Astrocyte (in vitro differentiated cells and primary cell): ENCODE measurements around the gene SYNM. TPM values are rescaled to one million over a fixed set of nuclear protein-coding genes. Genes with fewer than 3 reads are reported as not detected.
A peak's percentile ranks its signal among the peaks of the same experiment; 100 is the strongest.

Experiments used
- DNase-seq: peaks from one replicate; pipeline ENCODE4 v3.0.0-alpha.2; 2010; ENCODE audit warnings: low read depth
- FAIRE-seq: peaks from 2 replicates; lab custom pipeline; 2011; peaks lifted over from hg19 to GRCh38; lab: Jason Lieb, UNC
- H2AFZ ChIP-seq: 2 replicates; pipeline ENCODE4 v1.6.0; 2012; ENCODE audit warnings: low read depth, low read length, inconsistent platforms
- H3K27ac ChIP-seq: 2 replicates; pipeline ENCODE4 v1.5.1; 2011; ENCODE audit warnings: low read depth, low read length, inconsistent platforms
- H3K27me3 ChIP-seq: 2 replicates; pipeline ENCODE4 v1.6.0; 2011; ENCODE audit warnings: low read length, inconsistent platforms; ENCODE audit not compliant: insufficient read depth
- H3K36me3 ChIP-seq: 2 replicates; pipeline ENCODE4 v1.5.1; 2011; ENCODE audit warnings: low read length, inconsistent platforms; ENCODE audit not compliant: insufficient read depth
- H3K4me1 ChIP-seq: 2 replicates; pipeline ENCODE4 v1.5.1; 2011; ENCODE audit warnings: low read length, inconsistent platforms; ENCODE audit not compliant: insufficient read depth
- H3K4me2 ChIP-seq: 2 replicates; pipeline ENCODE4 v1.6.0; 2012; ENCODE audit warnings: low read length, inconsistent platforms
- H3K4me3 ChIP-seq: 2 replicates; pipeline ENCODE4 v1.5.1; 2011; ENCODE audit warnings: low read depth, mild to moderate bottlenecking, low read length, inconsistent platforms; ENCODE audit not compliant: insufficient read depth
- H3K79me2 ChIP-seq: 2 replicates; pipeline ENCODE4 v1.6.0; 2012; ENCODE audit warnings: mild to moderate bottlenecking, low read length, inconsistent platforms; ENCODE audit not compliant: insufficient read depth
- H3K9ac ChIP-seq: 2 replicates; pipeline ENCODE4 v1.6.0; 2012; ENCODE audit warnings: mild to moderate bottlenecking, low read length, inconsistent platforms
- H3K9me3 ChIP-seq: 2 replicates; pipeline ENCODE4 v1.5.1; 2012; ENCODE audit warnings: low read depth, mild to moderate bottlenecking, low read length, inconsistent platforms; ENCODE audit not compliant: insufficient read depth
- H4K20me1 ChIP-seq: 2 replicates; pipeline ENCODE4 v1.6.0; 2012; ENCODE audit warnings: low read length, inconsistent platforms; ENCODE audit not compliant: insufficient read depth
- H3K27ac Mint-ChIP-seq: one replicate; pipeline ENCODE4 v1.8.0; 2021; ENCODE audit warnings: mild to moderate bottlenecking, mixed read lengths; ENCODE audit not compliant: unreplicated experiment
- H3K27me3 Mint-ChIP-seq: one replicate; pipeline ENCODE4 v1.8.0; 2021; ENCODE audit warnings: low read depth, mixed read lengths; ENCODE audit not compliant: unreplicated experiment
- H3K36me3 Mint-ChIP-seq: one replicate; pipeline ENCODE4 v1.8.0; 2021; ENCODE audit warnings: low read depth, mixed read lengths; ENCODE audit not compliant: unreplicated experiment
- H3K4me1 Mint-ChIP-seq: one replicate; pipeline ENCODE4 v1.8.0; 2021; ENCODE audit warnings: low read depth, mixed read lengths; ENCODE audit not compliant: unreplicated experiment
- H3K4me3 Mint-ChIP-seq: one replicate; pipeline ENCODE4 v1.8.0; 2021; ENCODE audit warnings: mild to moderate bottlenecking, moderate library complexity, mixed read lengths; ENCODE audit not compliant: unreplicated experiment
- H3K9me3 Mint-ChIP-seq: one replicate; pipeline ENCODE4 v1.8.0; 2021; ENCODE audit warnings: mild to moderate bottlenecking, mixed read lengths; ENCODE audit not compliant: unreplicated experiment
- CTCF ChIP-seq: IDR thresholded peaks from 2 replicates; pipeline ENCODE4 v1.5.1; 2011; ENCODE audit warnings: low read depth, mild to moderate bottlenecking, inconsistent platforms, low read length, moderate library complexity; ENCODE audit not compliant: insufficient read depth
- EZH2 ChIP-seq: IDR thresholded peaks from 2 replicates; pipeline ENCODE4 v1.6.1; 2012; ENCODE audit warnings: mild to moderate bottlenecking, low read length, inconsistent platforms; ENCODE audit not compliant: insufficient read depth
- total RNA-seq: library from RNA; stranded (reverse); gene quantifications from 2 replicates; pipeline ENCODE4 v1.2.1, GENCODE V29; 2021

Gene SYNM
- total RNA-seq, 1 donor from 2014 or later, result 9.7 TPM

DNA sequence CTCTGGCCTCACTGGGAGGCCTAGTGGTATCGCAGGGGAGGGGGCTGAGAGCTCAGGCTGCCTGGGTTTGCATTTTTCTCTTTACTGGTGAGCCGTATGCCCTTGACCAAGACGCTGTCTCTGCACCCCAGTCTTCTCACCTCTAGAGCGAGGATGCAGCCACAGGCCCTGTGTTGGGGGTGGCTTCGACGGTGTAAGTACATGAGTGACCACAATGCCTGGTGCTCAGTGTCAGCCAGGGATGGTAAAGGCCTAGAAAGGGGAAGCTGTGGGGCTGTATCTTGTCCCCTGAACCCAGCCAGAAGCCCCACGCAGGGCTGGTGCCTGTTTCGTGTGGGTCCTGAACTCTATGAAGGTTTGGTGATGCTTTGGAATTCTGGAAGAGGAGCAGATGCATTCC lies 19.8 kb downstream of the SYNM start:
- H2AFZ ChIP-seq, result no peak overlapping the region

GRCh38 chr15:99125061-99125891 lies 20.4 kb downstream of the SYNM start:
- FAIRE-seq, result no peak
- no peaks in the 10 kb centered on the region for H3K9me3 ChIP-seq
- H3K36me3 ChIP-seq, result no peaks in the 10 kb centered on the region
- TF ChIP-seq EZH2 (no peak), CTCF (no peak)
- H3K4me2 ChIP-seq, result peak overlapping the region; percentile 14
- H3K4me3 ChIP-seq, result no peak overlapping the region
- Mint-ChIP-seq H3K36me3 (peaks cover 24% of the 10 kb centered on the region), H3K27me3 (no peaks in the 10 kb centered on the region), H3K27ac (peak overlapping the region; percentile 95), H3K9me3 (peaks cover 2% of the 10 kb centered on the region), H3K4me3 (no peak overlapping the region), H3K4me1 (peaks cover 63% of the 10 kb centered on the region)
- no peak overlapping the region for H3K27ac ChIP-seq
- peak overlapping the region; percentile 16 for H2AFZ ChIP-seq
- no peak for DNase-seq
- H3K27me3 ChIP-seq, result no peaks in the 10 kb centered on the region
- H3K4me1 ChIP-seq, result peaks cover 40% of the 10 kb centered on the region
- no peaks in the 10 kb centered on the region for H4K20me1 ChIP-seq
- H3K79me2 ChIP-seq, result no peaks in the 10 kb centered on the region
- H3K9ac ChIP-seq, result no peak overlapping the region

More for the DNA sequence above, 19.8 kb downstream of the SYNM start:
- TF ChIP-seq EZH2 (no peak), CTCF (no peak)
- Histone ChIP-seq H4K20me1 (no peaks in the 10 kb centered on the region), H3K4me2 (peak overlapping the region; percentile 87), H3K27me3 (no peaks in the 10 kb centered on the region), H3K9me3 (no peaks in the 10 kb centered on the region), H3K4me3 (no peak overlapping the region), H3K79me2 (no peaks in the 10 kb centered on the region), H3K27ac (no peak overlapping the region), H3K9ac (no peak overlapping the region), H3K36me3 (no peaks in the 10 kb centered on the region), H3K4me1 (peaks cover 36% of the 10 kb centered on the region)
- Mint-ChIP-seq H3K27ac (peak overlapping the region; percentile 95), H3K27me3 (no peaks in the 10 kb centered on the region), H3K4me3 (no peak overlapping the region), H3K36me3 (peaks cover 20% of the 10 kb centered on the region), H3K9me3 (peaks cover 2% of the 10 kb centered on the region), H3K4me1 (peaks cover 65% of the 10 kb centered on the region)
- DNase-seq (no peak), FAIRE-seq (no peak)

GRCh38 chr15:99126131-99126588 lies 21.3 kb downstream of the SYNM start:
- Histone ChIP-seq H3K36me3 (no peaks in the 10 kb centered on the region), H3K4me1 (peaks cover 45% of the 10 kb centered on the region), H3K9ac (no peak overlapping the region), H3K27ac (no peak overlapping the region), H4K20me1 (no peaks in the 10 kb centered on the region), H3K79me2 (no peaks in the 10 kb centered on the region), H3K9me3 (no peaks in the 10 kb centered on the region), H3K27me3 (no peaks in the 10 kb centered on the region), H3K4me3 (no peak overlapping the region), H3K4me2 (peak overlapping the region; percentile 14), H2AFZ (no peak overlapping the region)
- no peak overlapping the region for H3K4me3 Mint-ChIP-seq
- peaks cover 58% of the 10 kb centered on the region for H3K4me1 Mint-ChIP-seq
- FAIRE-seq (no peak), DNase-seq (no peak)
- H3K9me3 Mint-ChIP-seq, result peaks cover 2% of the 10 kb centered on the region
- no peaks in the 10 kb centered on the region for H3K27me3 Mint-ChIP-seq
- H3K27ac Mint-ChIP-seq, result peak overlapping the region; percentile 58
- TF ChIP-seq EZH2, result no peak
- peaks cover 33% of the 10 kb centered on the region for H3K36me3 Mint-ChIP-seq
